ENCODE results near the gene KIF3C. TPM values are rescaled to one million over a fixed set of nuclear protein-coding genes. Genes with fewer than 3 reads are reported as not detected.
"Not testable (repeated sequence)": the region's sequence is repeated elsewhere in the genome, so short reads cannot be mapped to it uniquely, and the experiment has no call there.

The KIF3C gene
- total RNA-seq (2014; rRNA removed; shearing (Covaris generic)): 5.2 and 5.3 TPM in 2 replicates

- no peaks in the 10 kb centered on the region for H3K36me3 ChIP-seq
- no peaks in the 10 kb centered on the region for H3K4me1 ChIP-seq
- peak within 1 kb of the TSS; percentile 13; the same call in 1 of the 2 replicates for H3K27ac ChIP-seq
- H3K27me3 ChIP-seq: no peaks in the 10 kb centered on the region
- H3K4me3 ChIP-seq: peak within 1 kb of the TSS; percentile 87
- DNase-seq: peak; percentile 78 to 83
- H3K9me3 ChIP-seq (replicated peaks): no peaks in the 10 kb centered on the region
Observed at GRCh38 chr2:25982273-25982967, at the start of gene KIF3C. KIF3C (minus strand) TSS chr2:25982497; CDS start chr2:25981917, 580 bp downstream.

- H3K27ac ChIP-seq; H3K4me1 ChIP-seq; H3K36me3 ChIP-seq; H3K27me3 ChIP-seq; H3K9me3 ChIP-seq (replicated peaks); H3K4me3 ChIP-seq; DNase-seq: not testable (repeated sequence)
Observed at GRCh38 chr2:26028083-26028482, 45.8 kb upstream of the KIF3C start.

GRCh38 chr2:26025509-26025908, 43.2 kb upstream of the KIF3C start:
- no peaks in the 10 kb centered on the region for H3K4me1 ChIP-seq
- DNase-seq: no peak
- H3K9me3 ChIP-seq (replicated peaks): no peaks in the 10 kb centered on the region
- H3K27me3 ChIP-seq: no peaks in the 10 kb centered on the region
- no peak overlapping the region for H3K4me3 ChIP-seq
- no peaks in the 10 kb centered on the region for H3K36me3 ChIP-seq
- no peak overlapping the region for H3K27ac ChIP-seq

GRCh38 chr2:26024260-26024659, 42.0 kb upstream of the KIF3C start:
- H3K36me3 ChIP-seq: no peaks in the 10 kb centered on the region
- no peaks in the 10 kb centered on the region for H3K9me3 ChIP-seq (replicated peaks)
- H3K4me3 ChIP-seq: no peak overlapping the region
- H3K27ac ChIP-seq: no peak overlapping the region
- H3K4me1 ChIP-seq: no peaks in the 10 kb centered on the region
- no peaks in the 10 kb centered on the region for H3K27me3 ChIP-seq
- DNase-seq: no peak

GRCh38 chr2:26020231-26020640, 37.9 kb upstream of the KIF3C start:
- Histone ChIP-seq H3K36me3 (no peaks in the 10 kb centered on the region), H3K9me3 (replicated peaks) (no peaks in the 10 kb centered on the region), H3K4me1 (peaks cover 19% of the 10 kb centered on the region), H3K27me3 (no peaks in the 10 kb centered on the region), H3K4me3 (no peak overlapping the region), H3K27ac (no peak overlapping the region)
- DNase-seq: no peak

- Histone ChIP-seq H3K27ac (peak overlapping the region; percentile 55), H3K4me3 (no peak overlapping the region), H3K4me1 (peaks cover 19% of the 10 kb centered on the region), H3K27me3 (no peaks in the 10 kb centered on the region), H3K36me3 (no peaks in the 10 kb centered on the region), H3K9me3 (replicated peaks) (no peaks in the 10 kb centered on the region)
- DNase-seq: peak; percentile 93 to 94
Observed at GRCh38 chr2:26018184-26019055, 36.1 kb upstream of the KIF3C start.

- peak overlapping the region; percentile 55 for H3K27ac ChIP-seq
- H3K4me3 ChIP-seq: no peak overlapping the region
- DNase-seq: peak; percentile 22 to 25
- H3K36me3 ChIP-seq: no peaks in the 10 kb centered on the region
- H3K9me3 ChIP-seq (replicated peaks): no peaks in the 10 kb centered on the region
- H3K4me1 ChIP-seq: peaks cover 20% of the 10 kb centered on the region
- no peaks in the 10 kb centered on the region for H3K27me3 ChIP-seq
Observed at GRCh38 chr2:26017464-26018183, 35.3 kb upstream of the KIF3C start.

- not testable (repeated sequence) for H3K27me3 ChIP-seq; H3K27ac ChIP-seq; H3K4me3 ChIP-seq; DNase-seq; H3K36me3 ChIP-seq; H3K9me3 ChIP-seq (replicated peaks)
- H3K4me1 ChIP-seq: peaks cover 30% of the 10 kb centered on the region
Observed at GRCh38 chr2:26016706-26017045, 34.4 kb upstream of the KIF3C start.

GRCh38 chr2:26016012-26016705, 33.9 kb upstream of the KIF3C start:
- Histone ChIP-seq H3K27ac (no peak overlapping the region), H3K4me3 (no peak overlapping the region)
- DNase-seq: no peak

GRCh38 chr2:26013668-26014067, 31.4 kb upstream of the KIF3C start:
- Histone ChIP-seq H3K9me3 (replicated peaks) (peaks cover 5% of the 10 kb centered on the region), H3K27ac (no peak overlapping the region), H3K27me3 (no peaks in the 10 kb centered on the region), H3K4me1 (peaks cover 30% of the 10 kb centered on the region), H3K4me3 (no peak overlapping the region), H3K36me3 (no peaks in the 10 kb centered on the region)
- no peak for DNase-seq

More at GRCh38 chr2:26016012-26016705, 33.9 kb upstream of the KIF3C start:
- no peaks in the 10 kb centered on the region for H3K36me3 ChIP-seq
- no peaks in the 10 kb centered on the region for H3K9me3 ChIP-seq (replicated peaks)
- H3K4me1 ChIP-seq: peaks cover 32% of the 10 kb centered on the region
- no peaks in the 10 kb centered on the region for H3K27me3 ChIP-seq

- H3K27me3 ChIP-seq: no peaks in the 10 kb centered on the region
- peaks cover 5% of the 10 kb centered on the region for H3K9me3 ChIP-seq (replicated peaks)
- peak in 1 of 2 experiments; percentile 50 for DNase-seq
- H3K27ac ChIP-seq: no peak overlapping the region
- no peaks in the 10 kb centered on the region for H3K36me3 ChIP-seq
- no peak overlapping the region for H3K4me3 ChIP-seq
- H3K4me1 ChIP-seq: peaks cover 15% of the 10 kb centered on the region
Observed at GRCh38 chr2:26011990-26012856, 29.9 kb upstream of the KIF3C start.

- no peaks in the 10 kb centered on the region for H3K27me3 ChIP-seq
- H3K27ac ChIP-seq: no peak overlapping the region
- no peaks in the 10 kb centered on the region for H3K36me3 ChIP-seq
- no peak overlapping the region for H3K4me3 ChIP-seq
- H3K4me1 ChIP-seq: peaks cover 13% of the 10 kb centered on the region
- H3K9me3 ChIP-seq (replicated peaks): peaks cover 5% of the 10 kb centered on the region
- DNase-seq: no peak
Observed at GRCh38 chr2:26011609-26011989, 29.3 kb upstream of the KIF3C start.

GRCh38 chr2:26010943-26011342, 28.6 kb upstream of the KIF3C start:
- Histone ChIP-seq H3K27ac (no peak overlapping the region), H3K4me3 (no peak overlapping the region)

GRCh38 chr2:26009567-26009963, 27.3 kb upstream of the KIF3C start:
- no peak for DNase-seq
- Histone ChIP-seq H3K27ac (no peak overlapping the region), H3K9me3 (replicated peaks) (peaks cover 5% of the 10 kb centered on the region), H3K4me1 (peaks cover 13% of the 10 kb centered on the region), H3K36me3 (no peaks in the 10 kb centered on the region), H3K27me3 (no peaks in the 10 kb centered on the region), H3K4me3 (no peak overlapping the region)

More at GRCh38 chr2:26010943-26011342, 28.6 kb upstream of the KIF3C start:
- no peaks in the 10 kb centered on the region for H3K36me3 ChIP-seq
- DNase-seq: no peak
- no peaks in the 10 kb centered on the region for H3K27me3 ChIP-seq
- peaks cover 5% of the 10 kb centered on the region for H3K9me3 ChIP-seq (replicated peaks)
- H3K4me1 ChIP-seq: peaks cover 13% of the 10 kb centered on the region
